Transverse colon (tissue), 3 donors: ENCODE results near the gene MYO19.

Experiments used
- CTCF ChIP-seq, 5 experiments: fragments of 200-600 bp in 3 of 5; fragments of 450-650 bp in 2 of 5; sonication (generic) in 3 of 5; IDR thresholded peaks; 1 replicate in 2 of 5; 2 replicates in 3 of 5; pipeline ENCODE4 v1.5.1; 2016 to 2017; ENCODE audit warnings: antibody characterized with exemption in 5 of 5, inconsistent platforms in 3 of 5, mild to moderate bottlenecking in 2 of 5, moderate library complexity in 1 of 5
- EP300 ChIP-seq: sonication (generic); formaldehyde crosslinking; IDR thresholded peaks from one replicate; pipeline ENCODE4 v1.6.1; 2017; ENCODE audit warnings: antibody characterized with exemption, low read depth

- TF ChIP-seq EP300 (no peak), CTCF (IDR thresholded peaks at IDR 0.05) (no peak)
Measured at GRCh38 chr17:36503456-36504155, 31.1 kb downstream of the MYO19 start.
